ENCODE results near the gene LSP1.

GRCh38 chr11:1876361-1877063 is 23.6 kb downstream of the LSP1 start:
- TF ChIP-seq POLR2AphosphoS5 (IDR thresholded peaks at IDR 0.05): peak in 1 of 3 donors; percentile 4
- TF ChIP-seq POLR2A (IDR thresholded peaks at IDR 0.05): peak; percentile 19
- TF ChIP-seq CTCF (IDR thresholded peaks at IDR 0.05): peak; percentile 48 to 64 (median 55)
- TF ChIP-seq EP300 (IDR thresholded peaks at IDR 0.05; ENCODE audit: low read depth): no peak

Data from transverse colon (tissue), 4 donors.